ENCODE measurements around the gene SRPK2. TPM values are rescaled to one million over a fixed set of nuclear protein-coding genes. Genes with fewer than 3 reads are reported as not detected.

The SRPK2 gene
- total and polyA plus RNA-seq, 8 donors = 7.6 to 109 (median 24.4) TPM

GRCh38 chr7:105180002-105180401, 208.7 kb downstream of the SRPK2 start:
- Histone ChIP-seq H3K4me1 (peaks cover 0 to 9% (median 4%) of the 10 kb centered on the region in 4 donors), H3K27ac (no peak overlapping the region), H3K36me3 (no peaks in the 10 kb centered on the region), H3K9me3 (peaks cover 0 to 7% (median 5%) of the 10 kb centered on the region in 4 donors), H3K4me3 (no peak overlapping the region), H3K27me3 (no peaks in the 10 kb centered on the region)
- WGBS, 5 donors = 95 to 100% (median 98%) methylated on average over 2 of the region's 2 CpGs
- no peak for DNase-seq
- TF ChIP-seq CTCF (IDR thresholded peaks at IDR 0.05) (no peak), POLR2AphosphoS5 (IDR thresholded peaks at IDR 0.05) (no peak), POLR2A (IDR thresholded peaks at IDR 0.05) (no peak), EP300 (IDR thresholded peaks at IDR 0.05) (no peak)
- intact Hi-C loops (cut with DNase I; ENCODE audit: low total_unique reads) = no loop called here

DNA sequence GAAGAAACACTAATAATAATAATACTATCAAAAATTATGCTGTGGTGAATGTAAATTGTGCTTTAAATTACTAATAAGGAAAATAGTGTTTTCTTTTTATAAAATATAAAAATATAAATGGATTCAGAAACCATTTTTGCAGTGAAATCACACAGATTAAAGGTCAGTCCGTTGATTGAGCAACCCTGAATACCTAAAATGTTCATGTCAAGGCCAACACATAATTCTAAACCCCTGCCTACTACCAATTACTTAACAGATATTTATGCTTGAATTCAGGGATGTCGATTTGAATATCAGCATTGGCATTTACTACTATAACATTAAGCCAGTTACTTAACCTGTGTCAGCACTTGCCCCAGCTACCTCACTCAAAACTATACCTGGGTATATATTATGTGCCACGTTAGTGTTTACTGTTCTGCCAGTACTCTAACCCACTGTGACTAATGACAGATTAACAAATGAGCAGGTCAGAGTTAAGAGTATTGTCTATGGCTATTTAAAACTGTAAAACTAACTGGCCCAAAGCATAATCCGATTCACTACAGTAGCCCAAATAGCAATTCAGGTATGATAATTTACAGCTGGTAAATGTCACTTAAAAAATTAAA, 209.7 kb downstream of the SRPK2 start:
- H3K4me1 ChIP-seq = peaks cover 0 to 16% (median 5%) of the 10 kb centered on the region in 4 donors
- DNase-seq = no peak
- H3K9me3 ChIP-seq = peaks cover 0 to 7% (median 5%) of the 10 kb centered on the region in 4 donors
- TF ChIP-seq POLR2AphosphoS5 (IDR thresholded peaks at IDR 0.05) = no peak
- TF ChIP-seq CTCF (IDR thresholded peaks at IDR 0.05) = no peak
- TF ChIP-seq EP300 (IDR thresholded peaks at IDR 0.05) = no peak
- TF ChIP-seq POLR2A (IDR thresholded peaks at IDR 0.05) = no peak
- no peak overlapping the region for H3K27ac ChIP-seq
- WGBS, 5 donors = 67 to 74% (median 71%) methylated on average over 4 of the region's 4 CpGs
- intact Hi-C loops (cut with DNase I; ENCODE audit: low total_unique reads) = no loop called here
- no peak overlapping the region for H3K4me3 ChIP-seq
- no peaks in the 10 kb centered on the region for H3K27me3 ChIP-seq
- no peaks in the 10 kb centered on the region for H3K36me3 ChIP-seq

GRCh38 chr7:105178177-105178576, 210.5 kb downstream of the SRPK2 start:
- Histone ChIP-seq H3K4me1 (peaks cover 0 to 17% (median 5%) of the 10 kb centered on the region in 4 donors), H3K4me3 (no peak overlapping the region), H3K36me3 (no peaks in the 10 kb centered on the region), H3K27me3 (no peaks in the 10 kb centered on the region), H3K27ac (no peak overlapping the region), H3K9me3 (peaks cover 0 to 7% (median 5%) of the 10 kb centered on the region in 4 donors)
- TF ChIP-seq POLR2A (IDR thresholded peaks at IDR 0.05) = no peak
- TF ChIP-seq POLR2AphosphoS5 (IDR thresholded peaks at IDR 0.05) = no peak
- TF ChIP-seq EP300 (IDR thresholded peaks at IDR 0.05) = no peak
- TF ChIP-seq CTCF (IDR thresholded peaks at IDR 0.05) = no peak
- DNase-seq = no peak
- 60 to 73% (median 69%) methylated on average over 4 of the region's 4 CpGs for WGBS, 5 donors
- intact Hi-C loops (cut with DNase I; ENCODE audit: low total_unique reads) = no loop called here

- intact Hi-C loops (cut with DNase I; ENCODE audit: low total_unique reads) = no loop called here
- H3K4me3 ChIP-seq = no peak overlapping the region
- DNase-seq = no peak
- H3K27ac ChIP-seq = no peak overlapping the region
- TF ChIP-seq POLR2A (IDR thresholded peaks at IDR 0.05) (no peak), CTCF (IDR thresholded peaks at IDR 0.05) (no peak), POLR2AphosphoS5 (IDR thresholded peaks at IDR 0.05) (no peak)
- peaks cover 0 to 7% (median 5%) of the 10 kb centered on the region in 4 donors for H3K9me3 ChIP-seq
- no peaks in the 10 kb centered on the region for H3K27me3 ChIP-seq
- 89 to 94% (median 91%) methylated on average over 3 of the region's 3 CpGs for WGBS, 5 donors
- H3K4me1 ChIP-seq = peaks cover 0 to 17% (median 5%) of the 10 kb centered on the region in 4 donors
- no peaks in the 10 kb centered on the region for H3K36me3 ChIP-seq
Measured at GRCh38 chr7:105177026-105177425, 211.7 kb downstream of the SRPK2 start.
